Peyer's patch (tissue), 4 donors: ENCODE measurements around the gene CASQ1.

Experiments
- POLR2A ChIP-seq, 2 donors: fragments of 450-650 bp; IDR thresholded peaks; one replicate each; pipeline ENCODE4 v1.5.1; 2017; ENCODE audit warnings: antibody characterized with exemption in 2 of 2, mild to moderate bottlenecking in 2 of 2, moderate library complexity in 2 of 2
- TF ChIP-seq, protein P1 (sequence below), 6 experiments: fragments of 450-650 bp in 4 of 6; fragments of 200-600 bp in 2 of 6; sonication (generic) in 1 of 6; IDR thresholded peaks; one replicate each; pipeline ENCODE4 v1.5.1; 2017 to 2019; ENCODE audit warnings: antibody characterized with exemption in 6 of 6, mild to moderate bottlenecking in 3 of 6, moderate library complexity in 1 of 6

DNA sequence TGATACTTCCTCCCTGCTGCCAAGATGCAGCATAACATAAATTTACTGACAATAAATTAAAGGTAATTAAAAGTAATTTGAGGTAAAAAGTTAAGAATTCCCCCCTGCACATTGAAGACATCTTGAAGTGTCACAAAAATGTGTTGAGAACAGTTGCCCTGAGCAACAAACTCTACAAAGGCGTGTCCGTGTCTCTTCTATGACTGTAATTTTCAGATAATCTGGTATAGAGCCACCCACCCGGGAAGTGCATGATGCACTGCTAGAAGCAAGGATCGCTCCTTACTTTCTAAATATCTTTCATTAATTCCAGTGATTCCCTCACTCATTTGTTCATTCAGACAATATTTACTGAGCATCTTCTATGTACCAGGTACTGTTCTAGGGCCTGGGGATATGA is 11.0 kb upstream of the CASQ1 start:
- TF ChIP-seq POLR2A (IDR thresholded peaks at IDR 0.05) = no peak
- TF ChIP-seq, protein P1, sequence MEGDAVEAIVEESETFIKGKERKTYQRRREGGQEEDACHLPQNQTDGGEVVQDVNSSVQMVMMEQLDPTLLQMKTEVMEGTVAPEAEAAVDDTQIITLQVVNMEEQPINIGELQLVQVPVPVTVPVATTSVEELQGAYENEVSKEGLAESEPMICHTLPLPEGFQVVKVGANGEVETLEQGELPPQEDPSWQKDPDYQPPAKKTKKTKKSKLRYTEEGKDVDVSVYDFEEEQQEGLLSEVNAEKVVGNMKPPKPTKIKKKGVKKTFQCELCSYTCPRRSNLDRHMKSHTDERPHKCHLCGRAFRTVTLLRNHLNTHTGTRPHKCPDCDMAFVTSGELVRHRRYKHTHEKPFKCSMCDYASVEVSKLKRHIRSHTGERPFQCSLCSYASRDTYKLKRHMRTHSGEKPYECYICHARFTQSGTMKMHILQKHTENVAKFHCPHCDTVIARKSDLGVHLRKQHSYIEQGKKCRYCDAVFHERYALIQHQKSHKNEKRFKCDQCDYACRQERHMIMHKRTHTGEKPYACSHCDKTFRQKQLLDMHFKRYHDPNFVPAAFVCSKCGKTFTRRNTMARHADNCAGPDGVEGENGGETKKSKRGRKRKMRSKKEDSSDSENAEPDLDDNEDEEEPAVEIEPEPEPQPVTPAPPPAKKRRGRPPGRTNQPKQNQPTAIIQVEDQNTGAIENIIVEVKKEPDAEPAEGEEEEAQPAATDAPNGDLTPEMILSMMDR (IDR thresholded peaks at IDR 0.05) = no peak
